ENCODE measurements around the gene SLC43A3.

SLC43A3 gene

DNA sequence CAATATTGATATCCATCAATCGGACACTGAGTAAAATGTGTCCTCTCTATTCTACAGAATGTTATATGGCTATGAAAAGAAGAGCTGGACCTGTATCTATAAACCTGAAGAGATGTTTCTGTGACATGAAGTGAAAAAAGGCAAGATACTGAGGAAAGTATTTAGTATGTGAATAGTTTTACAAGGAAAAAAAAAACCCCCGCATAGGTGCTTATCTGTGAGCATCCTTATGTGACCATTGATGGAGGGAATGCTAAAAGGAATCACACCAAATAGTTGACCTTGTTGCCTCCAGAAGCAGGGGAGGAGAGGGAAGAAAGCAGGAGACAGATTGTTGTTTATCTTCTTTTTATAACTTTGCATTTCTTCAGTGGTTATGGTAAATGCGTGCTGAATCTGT lies 35.8 kb downstream of the SLC43A3 start:
- TF ChIP-seq ZFX (IDR thresholded peaks at IDR 0.05; ENCODE audit: borderline replicate concordance) = no peak
- TF ChIP-seq, protein P1, sequence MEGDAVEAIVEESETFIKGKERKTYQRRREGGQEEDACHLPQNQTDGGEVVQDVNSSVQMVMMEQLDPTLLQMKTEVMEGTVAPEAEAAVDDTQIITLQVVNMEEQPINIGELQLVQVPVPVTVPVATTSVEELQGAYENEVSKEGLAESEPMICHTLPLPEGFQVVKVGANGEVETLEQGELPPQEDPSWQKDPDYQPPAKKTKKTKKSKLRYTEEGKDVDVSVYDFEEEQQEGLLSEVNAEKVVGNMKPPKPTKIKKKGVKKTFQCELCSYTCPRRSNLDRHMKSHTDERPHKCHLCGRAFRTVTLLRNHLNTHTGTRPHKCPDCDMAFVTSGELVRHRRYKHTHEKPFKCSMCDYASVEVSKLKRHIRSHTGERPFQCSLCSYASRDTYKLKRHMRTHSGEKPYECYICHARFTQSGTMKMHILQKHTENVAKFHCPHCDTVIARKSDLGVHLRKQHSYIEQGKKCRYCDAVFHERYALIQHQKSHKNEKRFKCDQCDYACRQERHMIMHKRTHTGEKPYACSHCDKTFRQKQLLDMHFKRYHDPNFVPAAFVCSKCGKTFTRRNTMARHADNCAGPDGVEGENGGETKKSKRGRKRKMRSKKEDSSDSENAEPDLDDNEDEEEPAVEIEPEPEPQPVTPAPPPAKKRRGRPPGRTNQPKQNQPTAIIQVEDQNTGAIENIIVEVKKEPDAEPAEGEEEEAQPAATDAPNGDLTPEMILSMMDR (IDR thresholded peaks at IDR 0.05) = no peak
- no peak overlapping the region for H3K27ac ChIP-seq

DNA sequence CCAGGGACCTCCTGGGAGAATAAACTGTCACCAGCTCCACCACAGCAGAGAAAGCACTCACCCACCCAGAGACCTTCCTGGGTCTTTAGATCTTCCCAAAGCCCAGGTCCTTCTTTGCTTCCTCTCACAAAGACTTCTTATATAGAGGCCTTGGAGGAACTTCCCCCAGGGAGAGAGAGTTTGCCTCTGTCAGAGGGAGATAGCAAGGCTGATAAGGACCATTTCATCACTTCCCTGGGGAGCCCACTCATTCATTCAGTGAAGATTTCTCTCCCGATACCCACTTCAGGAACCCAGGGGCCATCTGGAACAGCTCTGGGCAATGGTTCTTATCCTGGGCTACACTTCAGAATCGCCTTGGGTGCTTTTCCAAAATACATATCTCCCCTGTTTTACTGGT lies 36.4 kb downstream of the SLC43A3 start, which contains the start of gene PRG2:
TSS of gene PRG2 (minus strand) at position 116 of the 400 bp plus-strand sequence. CDS start 706 bp downstream, outside the sequence.
- no peak for TF ChIP-seq ZFX (IDR thresholded peaks at IDR 0.05; ENCODE audit: borderline replicate concordance)
- TF ChIP-seq, protein P1 (IDR thresholded peaks at IDR 0.05) = no peak
- no peak within 1 kb of the TSS for H3K27ac ChIP-seq

- TF ChIP-seq, protein P1 (IDR thresholded peaks at IDR 0.05) = no peak
- TF ChIP-seq ZFX (IDR thresholded peaks at IDR 0.05; ENCODE audit: borderline replicate concordance) = no peak
- no peak overlapping the region for H3K27ac ChIP-seq
Observed at GRCh38 chr11:57387289-57388030, 39.5 kb downstream of the SLC43A3 start.

- TF ChIP-seq ZFX (IDR thresholded peaks at IDR 0.05; ENCODE audit: borderline replicate concordance) = no peak
- H3K27ac ChIP-seq = no peak overlapping the region
Observed at GRCh38 chr11:57386178-57386940, 40.6 kb downstream of the SLC43A3 start.

GRCh38 chr11:57380975-57381374 lies 45.9 kb downstream of the SLC43A3 start, which contains the start of gene PRG3:
PRG3 (minus strand) TSS chr11:57381150; CDS start chr11:57380708, 442 bp downstream.
- TF ChIP-seq, protein P1 (IDR thresholded peaks at IDR 0.05) = no peak
- TF ChIP-seq ZFX (IDR thresholded peaks at IDR 0.05; ENCODE audit: borderline replicate concordance) = no peak

GRCh38 chr11:57379732-57380131 lies 47.2 kb downstream of the SLC43A3 start:
- no peak overlapping the region for H3K27ac ChIP-seq
- TF ChIP-seq, protein P1 (IDR thresholded peaks at IDR 0.05) = no peak
- no peak for TF ChIP-seq ZFX (IDR thresholded peaks at IDR 0.05; ENCODE audit: borderline replicate concordance)

More at GRCh38 chr11:57380975-57381374, 45.9 kb downstream of the SLC43A3 start, which contains the start of gene PRG3:
- H3K27ac ChIP-seq = no peak within 1 kb of the TSS

GRCh38 chr11:57378186-57378585 lies 48.7 kb downstream of the SLC43A3 start:
- TF ChIP-seq, protein P1 (IDR thresholded peaks at IDR 0.05) = no peak
- TF ChIP-seq ZFX (IDR thresholded peaks at IDR 0.05; ENCODE audit: borderline replicate concordance) = no peak
- H3K27ac ChIP-seq = no peak overlapping the region

Measured in 22Rv1 (cell line).